Lower leg skin (tissue), 4 donors: ENCODE results near the gene HDC. TPM values are rescaled to one million over a fixed set of nuclear protein-coding genes. Genes with fewer than 3 reads are reported as not detected.

Experiments used
- DNase-seq, 2 donors: peaks; one replicate each; pipeline ENCODE4 v3.0.0-alpha.2; 2019; ENCODE audit warnings: low spot score in 2 of 2
- H3K4me3 ChIP-seq: fragments of 200-600 bp; sonication (generic); 2 replicates; pipeline ENCODE4 v1.5.1; 2017; ENCODE audit warnings: mild to moderate bottlenecking, low read depth; ENCODE audit not compliant: poor library complexity, severe bottlenecking
- CTCF ChIP-seq, 3 donors: fragments of 450-650 bp; IDR thresholded peaks; one replicate each; pipeline ENCODE4 v1.5.1; 2016; ENCODE audit warnings: antibody characterized with exemption in 3 of 3, mild to moderate bottlenecking in 3 of 3, moderate library complexity in 2 of 3
- POLR2A ChIP-seq, 2 donors: fragments of 450-650 bp; IDR thresholded peaks; one replicate each; pipeline ENCODE4 v1.6.1; 2016 to 2017; ENCODE audit warnings: antibody characterized with exemption in 2 of 2, mild to moderate bottlenecking in 1 of 2, moderate library complexity in 1 of 2
- WGBS, 2 donors: methylation state at CpG; one replicate each; pipeline ENCODE4 v1.1.5; 2018; 5-methylcytosine and 5-hydroxymethylcytosine counted together
- intact Hi-C: fragments of 100-400 bp; cut with DNase I; formaldehyde crosslinking; loops from one replicate; pipeline ENCODE4 v1.15.0; 2023; ENCODE audit warnings: low total_unique reads
- total RNA-seq, 4 donors: library from RNA; depleted of rRNA; stranded (reverse); fragments of >200 nt; gene quantifications; one replicate each; pipeline ENCODE4 v1.1.0, GENCODE V29; 2016

Gene HDC
- total RNA-seq, 4 donors from 2014 or later: 0.10 to 2.1 (median 0.95) TPM

GRCh38 chr15:50295966-50296365 lies 30.4 kb upstream of the HDC start:
- TF ChIP-seq POLR2A (IDR thresholded peaks at IDR 0.05) (no peak), CTCF (IDR thresholded peaks at IDR 0.05) (no peak)
- intact Hi-C loops: no loop called here

GRCh38 chr15:50289749-50290148 lies 24.2 kb upstream of the HDC start:
- TF ChIP-seq POLR2A (IDR thresholded peaks at IDR 0.05) (no peak), CTCF (IDR thresholded peaks at IDR 0.05) (no peak)
- 96 to 98% methylated on average over 2 of the region's 2 CpGs for WGBS, 2 donors
- intact Hi-C loops: no loop called here
- H3K4me3 ChIP-seq: no peak overlapping the region
- no peak for DNase-seq

More at GRCh38 chr15:50295966-50296365, 30.4 kb upstream of the HDC start:
- 98 to 100% methylated on average over 1 of the region's 1 CpG for WGBS, 2 donors
- H3K4me3 ChIP-seq: no peak overlapping the region
- DNase-seq: no peak

- no peak for DNase-seq
- TF ChIP-seq CTCF (IDR thresholded peaks at IDR 0.05) (no peak), POLR2A (IDR thresholded peaks at IDR 0.05) (no peak)
- intact Hi-C loops: no loop called here
- WGBS, 2 donors: 95 to 97% methylated on average over 6 of the region's 6 CpGs
- no peak overlapping the region for H3K4me3 ChIP-seq
Measured at GRCh38 chr15:50287324-50288116, 22.0 kb upstream of the HDC start.

GRCh38 chr15:50281427-50281826 lies 15.9 kb upstream of the HDC start:
- TF ChIP-seq POLR2A (IDR thresholded peaks at IDR 0.05): no peak
- TF ChIP-seq CTCF (IDR thresholded peaks at IDR 0.05): no peak
- intact Hi-C loops: no loop called here
- no peak overlapping the region for H3K4me3 ChIP-seq
- WGBS, 2 donors: 74 to 87% methylated on average over 5 of the region's 5 CpGs
- DNase-seq: no peak

- WGBS, 2 donors: 89 to 91% methylated on average over 3 of the region's 3 CpGs
- intact Hi-C loops: no loop called here
- H3K4me3 ChIP-seq: no peak overlapping the region
- TF ChIP-seq POLR2A (IDR thresholded peaks at IDR 0.05): no peak
- TF ChIP-seq CTCF (IDR thresholded peaks at IDR 0.05): no peak
- no peak for DNase-seq
Measured at GRCh38 chr15:50280271-50280670, 14.7 kb upstream of the HDC start.

GRCh38 chr15:50278496-50278895 lies 13.0 kb upstream of the HDC start:
- intact Hi-C loops: no loop called here
- no peak overlapping the region for H3K4me3 ChIP-seq
- 73 to 77% methylated on average over 4 of the region's 4 CpGs for WGBS, 2 donors
- no peak for TF ChIP-seq CTCF (IDR thresholded peaks at IDR 0.05)
- no peak for TF ChIP-seq POLR2A (IDR thresholded peaks at IDR 0.05)
- DNase-seq: no peak
